T-helper 1 cell treated with Interleukin-12 subunit alpha and Interleukin-12 subunit beta and Interleukin-4 antibody, amounts not matched to agents 30 μg/mL and 1 μg/mL, for 36 hours (primary cell): ENCODE results near the gene CCT5.
"Not testable (repeated sequence)": the region's sequence is repeated elsewhere in the genome, so short reads cannot be mapped to it uniquely, and the experiment has no call there.

ENCODE experiments used
- H3K27ac Mint-ChIP-seq: one replicate; pipeline ENCODE4 v1.8.0; 2021; ENCODE audit warnings: mild to moderate bottlenecking, mixed read lengths
- H3K27me3 Mint-ChIP-seq: one replicate; pipeline ENCODE4 v1.8.0; 2021; ENCODE audit warnings: low read depth, mixed read lengths
- H3K36me3 Mint-ChIP-seq: one replicate; pipeline ENCODE4 v1.8.0; 2021; ENCODE audit warnings: low read depth, mixed read lengths
- H3K4me1 Mint-ChIP-seq: one replicate; pipeline ENCODE4 v1.8.0; 2021; ENCODE audit warnings: low read depth, mixed read lengths
- H3K4me3 Mint-ChIP-seq: one replicate; pipeline ENCODE4 v1.8.0; 2021; ENCODE audit warnings: mild to moderate bottlenecking, moderate library complexity, mixed read lengths
- H3K9me3 Mint-ChIP-seq: one replicate; pipeline ENCODE4 v1.8.0; 2021; ENCODE audit warnings: mixed read lengths

The CCT5 gene

DNA sequence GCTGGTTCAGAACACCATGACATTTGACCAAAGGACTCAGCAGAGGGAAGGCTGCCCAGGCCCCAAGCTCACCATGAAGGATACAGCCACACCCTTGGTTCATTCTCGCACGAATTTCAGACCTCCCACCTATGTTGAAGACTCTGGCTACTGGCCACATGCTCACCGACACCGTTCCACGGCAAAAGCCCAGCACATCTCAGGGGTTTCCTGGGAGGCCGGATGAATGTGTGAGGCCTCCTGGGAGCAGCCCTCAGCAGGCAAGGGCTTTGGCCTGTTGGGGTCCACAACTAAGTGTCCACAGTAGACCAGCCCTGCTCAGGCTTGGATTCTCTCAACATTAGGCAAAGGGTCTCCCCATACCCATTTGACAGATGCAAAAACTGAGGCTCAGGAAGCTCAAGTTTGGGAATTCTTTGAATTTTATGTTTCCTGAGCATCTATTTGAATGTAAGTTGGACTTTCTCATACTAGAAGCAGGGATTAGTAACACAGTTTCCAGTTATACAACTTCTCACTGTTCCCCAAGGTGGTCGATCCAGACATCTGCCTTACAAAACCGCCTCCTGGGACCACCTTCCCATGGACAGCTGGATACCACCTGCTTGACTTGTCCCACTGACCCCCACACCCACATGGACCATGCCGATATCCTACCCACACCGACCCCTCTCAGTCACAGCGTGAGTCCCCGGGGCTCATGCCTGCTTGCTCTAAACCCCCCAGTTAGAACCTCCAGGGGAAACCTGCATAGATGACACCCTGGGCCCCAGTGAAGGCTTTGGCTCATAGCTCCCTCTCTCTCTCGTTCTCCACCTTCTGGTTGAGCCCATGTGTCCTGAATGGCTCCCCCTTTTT, 27.9 kb downstream of the CCT5 start:
- Mint-ChIP-seq H3K36me3 (no peaks in the 10 kb centered on the region), H3K4me1 (peaks cover 8% of the 10 kb centered on the region), H3K27ac (no peak overlapping the region), H3K4me3 (no peak overlapping the region), H3K9me3 (no peaks in the 10 kb centered on the region), H3K27me3 (peaks cover 10% of the 10 kb centered on the region)

GRCh38 chr5:10278658-10279279, 28.7 kb downstream of the CCT5 start:
- Mint-ChIP-seq H3K4me1 (peaks cover 9% of the 10 kb centered on the region), H3K27me3 (peaks cover 10% of the 10 kb centered on the region), H3K4me3 (no peak overlapping the region), H3K9me3 (no peaks in the 10 kb centered on the region), H3K27ac (no peak overlapping the region), H3K36me3 (no peaks in the 10 kb centered on the region)

DNA sequence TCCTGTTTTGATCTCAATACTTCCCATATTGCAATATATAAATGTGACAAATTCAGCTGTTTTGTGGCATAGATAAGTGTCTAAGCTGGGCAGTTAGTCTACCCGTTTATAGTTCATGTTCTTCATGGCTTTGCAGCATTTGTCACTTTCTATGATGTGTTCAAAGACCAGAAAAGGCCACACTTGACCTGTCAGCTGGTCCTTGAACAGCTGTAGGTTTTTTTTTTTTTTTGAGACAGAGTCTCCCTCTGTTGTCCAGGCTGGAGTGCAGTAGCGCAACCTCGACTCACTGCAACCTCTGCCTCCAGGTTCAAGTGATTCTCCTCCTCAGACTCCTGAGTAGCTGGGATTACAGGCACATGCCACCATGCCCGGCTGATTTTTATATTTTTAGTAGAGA, 29.2 kb downstream of the CCT5 start:
- H3K9me3 Mint-ChIP-seq: no peaks in the 10 kb centered on the region
- peaks cover 11% of the 10 kb centered on the region for H3K4me1 Mint-ChIP-seq
- no peaks in the 10 kb centered on the region for H3K36me3 Mint-ChIP-seq
- no peak overlapping the region for H3K27ac Mint-ChIP-seq
- no peak overlapping the region for H3K4me3 Mint-ChIP-seq
- H3K27me3 Mint-ChIP-seq: peaks cover 10% of the 10 kb centered on the region

- Mint-ChIP-seq H3K36me3 (no peaks in the 10 kb centered on the region), H3K4me1 (peaks cover 13% of the 10 kb centered on the region), H3K27ac (no peak overlapping the region), H3K9me3 (no peaks in the 10 kb centered on the region), H3K4me3 (no peak overlapping the region), H3K27me3 (peaks cover 10% of the 10 kb centered on the region)
Measured at GRCh38 chr5:10279925-10280720, 30.0 kb downstream of the CCT5 start.

GRCh38 chr5:10283927-10284635, 34.0 kb downstream of the CCT5 start:
- Mint-ChIP-seq H3K9me3 (no peaks in the 10 kb centered on the region), H3K4me3 (no peak overlapping the region), H3K27me3 (no peaks in the 10 kb centered on the region), H3K27ac (no peak overlapping the region), H3K36me3 (no peaks in the 10 kb centered on the region), H3K4me1 (peaks cover 8% of the 10 kb centered on the region)

DNA sequence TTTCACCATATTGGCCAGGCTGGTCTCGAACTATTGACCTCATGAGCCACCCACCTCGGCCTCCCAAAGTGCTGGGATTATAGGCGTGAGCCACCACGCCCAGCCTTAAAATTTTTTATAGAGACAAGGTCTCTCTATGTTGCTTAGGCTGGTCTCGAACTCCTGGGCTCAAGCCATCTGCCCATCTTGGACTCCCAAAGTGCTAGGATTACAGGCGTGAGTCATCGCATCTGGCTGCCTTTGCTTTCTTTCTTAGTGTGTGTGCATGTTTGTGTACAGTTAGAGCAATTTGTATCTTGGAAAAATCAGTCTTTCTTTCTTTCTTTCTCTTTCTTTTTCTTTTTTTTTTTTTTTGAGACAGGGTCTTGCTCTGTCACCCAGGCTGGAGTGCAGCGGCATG, 35.3 kb downstream of the CCT5 start:
- not testable (repeated sequence) for H3K27me3 Mint-ChIP-seq, H3K27ac Mint-ChIP-seq, H3K4me3 Mint-ChIP-seq, H3K36me3 Mint-ChIP-seq, H3K4me1 Mint-ChIP-seq, H3K9me3 Mint-ChIP-seq

GRCh38 chr5:10286162-10286861, 36.2 kb downstream of the CCT5 start:
- H3K27ac Mint-ChIP-seq: no peak overlapping the region
- no peaks in the 10 kb centered on the region for H3K9me3 Mint-ChIP-seq
- H3K4me1 Mint-ChIP-seq: peaks cover 8% of the 10 kb centered on the region
- H3K27me3 Mint-ChIP-seq: peaks cover 5% of the 10 kb centered on the region
- H3K36me3 Mint-ChIP-seq: no peaks in the 10 kb centered on the region
- H3K4me3 Mint-ChIP-seq: no peak overlapping the region

DNA sequence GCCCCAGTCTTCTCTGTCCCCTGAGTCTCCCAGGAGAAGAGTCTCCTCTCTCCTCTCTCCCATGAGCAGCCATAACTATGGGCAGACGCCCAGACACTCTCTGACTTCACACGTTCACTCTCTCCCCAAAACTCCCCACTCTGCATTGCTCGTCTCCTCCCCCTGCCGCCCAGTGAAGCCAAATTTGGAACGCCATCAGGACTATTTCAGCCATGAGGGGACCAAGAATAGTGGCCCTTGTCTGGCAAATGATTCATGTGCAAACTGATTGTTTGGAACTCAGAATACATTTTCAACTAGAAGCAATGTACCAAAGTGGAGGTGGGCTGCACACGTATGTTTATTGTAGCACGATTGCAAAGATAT, 36.8 kb downstream of the CCT5 start:
- no peak overlapping the region for H3K27ac Mint-ChIP-seq
- no peaks in the 10 kb centered on the region for H3K36me3 Mint-ChIP-seq
- no peaks in the 10 kb centered on the region for H3K9me3 Mint-ChIP-seq
- H3K4me3 Mint-ChIP-seq: no peak overlapping the region
- peaks cover 5% of the 10 kb centered on the region for H3K27me3 Mint-ChIP-seq
- H3K4me1 Mint-ChIP-seq: peaks cover 8% of the 10 kb centered on the region

DNA sequence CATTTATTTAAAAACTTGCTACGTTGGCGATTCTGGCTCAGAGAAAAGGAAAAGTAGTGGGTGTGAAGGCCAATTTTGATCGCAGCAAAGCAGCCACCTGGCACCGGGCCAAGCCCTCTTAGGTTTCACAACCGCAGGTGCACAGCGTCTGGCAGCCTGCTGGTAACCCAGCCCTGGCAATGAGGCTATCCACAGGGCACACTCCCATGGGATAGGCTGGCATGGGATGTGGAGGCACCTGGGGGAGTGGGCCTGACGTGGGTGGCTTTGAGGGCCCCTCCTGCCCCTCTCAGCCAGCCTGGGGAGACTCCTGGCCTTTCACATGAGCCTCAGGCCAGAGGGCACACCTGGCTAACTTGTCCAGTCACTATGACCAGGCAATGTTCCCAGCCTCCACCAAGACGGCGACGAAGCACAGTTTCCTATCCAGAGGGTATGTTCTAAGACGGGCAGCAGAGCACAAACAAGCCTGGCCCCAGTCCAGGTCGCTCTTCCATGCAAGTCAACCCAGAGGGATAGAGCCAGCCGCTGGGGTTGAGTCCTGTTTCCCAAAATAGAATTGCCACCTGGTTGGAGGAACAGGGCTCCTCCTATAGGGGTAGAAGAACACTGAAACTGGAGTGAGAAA, 38.6 kb downstream of the CCT5 start:
- peaks cover 8% of the 10 kb centered on the region for H3K27me3 Mint-ChIP-seq
- peaks cover 6% of the 10 kb centered on the region for H3K4me1 Mint-ChIP-seq
- H3K9me3 Mint-ChIP-seq: no peaks in the 10 kb centered on the region
- H3K27ac Mint-ChIP-seq: no peak overlapping the region
- no peaks in the 10 kb centered on the region for H3K36me3 Mint-ChIP-seq
- no peak overlapping the region for H3K4me3 Mint-ChIP-seq

DNA sequence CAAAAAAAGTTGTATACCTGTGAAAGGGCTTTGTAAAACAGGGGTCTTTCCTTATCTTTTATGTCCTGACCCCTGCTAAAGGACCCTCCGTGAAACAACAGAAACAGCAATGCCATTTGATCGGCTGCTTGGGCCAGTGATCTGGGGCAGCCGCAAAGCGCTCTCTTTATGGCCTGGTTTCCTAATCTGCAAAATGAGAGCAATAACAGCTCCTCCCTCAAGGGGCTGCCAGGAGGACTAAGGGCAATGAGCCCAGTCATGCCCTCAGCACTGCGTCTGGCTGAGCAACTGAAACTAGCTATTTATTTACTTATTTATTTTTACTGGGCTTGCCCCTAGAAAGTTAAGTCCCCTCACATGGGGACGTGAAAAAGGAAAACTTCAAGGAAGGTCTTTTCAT, 39.3 kb downstream of the CCT5 start:
- H3K27ac Mint-ChIP-seq: no peak overlapping the region
- H3K36me3 Mint-ChIP-seq: no peaks in the 10 kb centered on the region
- no peak overlapping the region for H3K4me3 Mint-ChIP-seq
- H3K4me1 Mint-ChIP-seq: peaks cover 2% of the 10 kb centered on the region
- H3K9me3 Mint-ChIP-seq: no peaks in the 10 kb centered on the region
- peaks cover 12% of the 10 kb centered on the region for H3K27me3 Mint-ChIP-seq

DNA sequence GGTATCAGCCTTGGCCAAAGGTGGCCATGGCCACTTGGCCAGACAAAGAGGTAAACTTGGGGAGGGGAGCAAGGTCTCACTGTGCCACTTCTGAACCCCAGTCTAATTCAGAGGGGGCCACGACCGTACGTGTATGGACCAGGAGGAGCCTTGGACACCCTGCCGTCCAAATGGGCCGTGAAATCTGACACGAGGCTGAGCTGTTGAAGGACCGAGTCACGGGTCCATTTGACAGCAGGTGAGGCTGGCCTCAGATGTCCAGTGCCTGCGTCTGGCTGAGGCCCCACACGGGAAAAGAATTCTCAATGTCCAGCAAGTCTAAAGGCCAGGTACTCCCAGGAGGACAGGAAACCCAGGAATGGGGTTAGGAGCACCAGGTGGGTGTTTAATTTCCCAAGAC, 39.9 kb downstream of the CCT5 start:
- no peaks in the 10 kb centered on the region for H3K36me3 Mint-ChIP-seq
- no peak overlapping the region for H3K27ac Mint-ChIP-seq
- no peaks in the 10 kb centered on the region for H3K4me1 Mint-ChIP-seq
- H3K9me3 Mint-ChIP-seq: no peaks in the 10 kb centered on the region
- H3K27me3 Mint-ChIP-seq: peaks cover 16% of the 10 kb centered on the region
- no peak overlapping the region for H3K4me3 Mint-ChIP-seq

DNA sequence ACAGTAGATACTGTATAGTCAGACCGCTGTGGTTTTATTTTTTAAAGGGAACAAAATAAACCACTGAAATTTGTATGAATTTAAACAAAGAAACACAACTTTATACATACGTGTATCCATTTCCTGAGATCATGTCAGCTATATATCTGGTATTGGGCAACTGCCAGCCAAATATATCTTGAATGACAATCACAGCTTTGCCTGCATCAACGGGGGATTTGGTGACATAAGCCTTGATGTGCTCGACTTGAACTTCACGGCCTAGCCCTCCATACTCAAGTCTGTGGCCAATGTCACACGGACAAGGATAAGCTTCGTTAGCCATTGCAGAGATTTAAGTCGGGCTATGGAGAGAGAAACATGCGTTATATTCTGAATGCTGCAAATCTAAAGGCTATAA, 40.4 kb downstream of the CCT5 start:
- Mint-ChIP-seq H3K9me3 (no peaks in the 10 kb centered on the region), H3K4me3 (no peak overlapping the region), H3K4me1 (no peaks in the 10 kb centered on the region), H3K27me3 (peaks cover 16% of the 10 kb centered on the region), H3K27ac (no peak overlapping the region), H3K36me3 (no peaks in the 10 kb centered on the region)

- no peaks in the 10 kb centered on the region for H3K9me3 Mint-ChIP-seq
Measured at GRCh38 chr5:10291692-10292339, 41.7 kb downstream of the CCT5 start.

More at GRCh38 chr5:10291692-10292339, 41.7 kb downstream of the CCT5 start:
- H3K4me1 Mint-ChIP-seq: no peaks in the 10 kb centered on the region
- no peak overlapping the region for H3K27ac Mint-ChIP-seq
- H3K36me3 Mint-ChIP-seq: no peaks in the 10 kb centered on the region
- no peak overlapping the region for H3K4me3 Mint-ChIP-seq
- peaks cover 16% of the 10 kb centered on the region for H3K27me3 Mint-ChIP-seq
